Effector memory CD4-positive, alpha-beta T cell (primary cell): ENCODE measurements around the gene AATK.

Source experiments
- DNase-seq, 3 donors: peaks; one replicate each; pipeline ENCODE4 v3.0.0-alpha.2; 2020
- H3K27ac ChIP-seq: 2 replicates; pipeline ENCODE4 v1.7.0; 2013; ENCODE audit warnings: mild to moderate bottlenecking, low read length, moderate library complexity; ENCODE audit not compliant: insufficient read depth, poor library complexity, severe bottlenecking
- H3K27me3 ChIP-seq: replicated peaks from 2 replicates; pipeline ENCODE4 v1.7.0; 2013; ENCODE audit warnings: mild to moderate bottlenecking, low read length; ENCODE audit not compliant: insufficient read depth, control insufficient read depth, poor library complexity, severe bottlenecking
- H3K36me3 ChIP-seq: 2 replicates; pipeline ENCODE4 v1.7.0; 2013; ENCODE audit warnings: mild to moderate bottlenecking, low read length, moderate library complexity; ENCODE audit not compliant: control insufficient read depth, insufficient read depth
- H3K4me1 ChIP-seq: 2 replicates; pipeline ENCODE4 v1.7.0; 2013; ENCODE audit warnings: low read length, mild to moderate bottlenecking; ENCODE audit not compliant: control insufficient read depth, insufficient read depth, poor library complexity, severe bottlenecking
- H3K4me3 ChIP-seq: 2 replicates; pipeline ENCODE4 v1.7.0; 2013; ENCODE audit warnings: low read length, low read depth, mild to moderate bottlenecking; ENCODE audit not compliant: insufficient read depth, poor library complexity, severe bottlenecking
- H3K9me3 ChIP-seq: 2 replicates; pipeline ENCODE4 v1.7.0; 2013; ENCODE audit warnings: mild to moderate bottlenecking, low read length, moderate library complexity; ENCODE audit not compliant: control insufficient read depth

AATK gene

GRCh38 chr17:81144423-81144781 is 21.6 kb downstream of the AATK start:
- no peak for DNase-seq

GRCh38 chr17:81143717-81144422 is 22.2 kb downstream of the AATK start:
- Histone ChIP-seq H3K4me3 (no peak overlapping the region), H3K9me3 (no peaks in the 10 kb centered on the region), H3K27me3 (no peaks in the 10 kb centered on the region), H3K27ac (no peak overlapping the region), H3K4me1 (no peaks in the 10 kb centered on the region), H3K36me3 (no peaks in the 10 kb centered on the region)
- DNase-seq, result no peak

More at GRCh38 chr17:81144423-81144781, 21.6 kb downstream of the AATK start:
- Histone ChIP-seq H3K4me1 (no peaks in the 10 kb centered on the region), H3K27me3 (no peaks in the 10 kb centered on the region), H3K36me3 (no peaks in the 10 kb centered on the region), H3K4me3 (no peak overlapping the region), H3K9me3 (no peaks in the 10 kb centered on the region), H3K27ac (no peak overlapping the region)

GRCh38 chr17:81143200-81143527 is 22.9 kb downstream of the AATK start:
- no peak for DNase-seq
- no peak overlapping the region for H3K27ac ChIP-seq
- H3K9me3 ChIP-seq, result no peaks in the 10 kb centered on the region
- no peaks in the 10 kb centered on the region for H3K36me3 ChIP-seq
- no peaks in the 10 kb centered on the region for H3K27me3 ChIP-seq
- no peak overlapping the region for H3K4me3 ChIP-seq
- H3K4me1 ChIP-seq, result no peaks in the 10 kb centered on the region

GRCh38 chr17:81142301-81143199 is 23.5 kb downstream of the AATK start:
- no peaks in the 10 kb centered on the region for H3K4me1 ChIP-seq
- H3K9me3 ChIP-seq, result no peaks in the 10 kb centered on the region
- no peak overlapping the region for H3K4me3 ChIP-seq
- DNase-seq, result peak in 2 of 3 donors; percentile 23 to 45
- no peaks in the 10 kb centered on the region for H3K36me3 ChIP-seq
- H3K27ac ChIP-seq, result no peak overlapping the region
- H3K27me3 ChIP-seq, result no peaks in the 10 kb centered on the region

- H3K4me1 ChIP-seq, result no peaks in the 10 kb centered on the region
- no peak overlapping the region for H3K27ac ChIP-seq
These were observed 25.3 kb downstream of the AATK start for GRCh38 chr17:81140695-81141094.

GRCh38 chr17:81140018-81140417 is 26.0 kb downstream of the AATK start:
- H3K4me3 ChIP-seq, result no peak overlapping the region
- H3K4me1 ChIP-seq, result no peaks in the 10 kb centered on the region
- H3K27me3 ChIP-seq, result no peaks in the 10 kb centered on the region
- H3K27ac ChIP-seq, result no peak overlapping the region
- no peak for DNase-seq
- no peaks in the 10 kb centered on the region for H3K9me3 ChIP-seq
- no peaks in the 10 kb centered on the region for H3K36me3 ChIP-seq

More at GRCh38 chr17:81140695-81141094, 25.3 kb downstream of the AATK start:
- Histone ChIP-seq H3K9me3 (no peaks in the 10 kb centered on the region), H3K4me3 (no peak overlapping the region), H3K36me3 (no peaks in the 10 kb centered on the region), H3K27me3 (no peaks in the 10 kb centered on the region)
- DNase-seq, result no peak

- no peak for DNase-seq
- Histone ChIP-seq H3K4me1 (no peaks in the 10 kb centered on the region), H3K9me3 (no peaks in the 10 kb centered on the region), H3K4me3 (no peak overlapping the region), H3K27me3 (no peaks in the 10 kb centered on the region), H3K27ac (no peak overlapping the region), H3K36me3 (no peaks in the 10 kb centered on the region)
These were observed 26.6 kb downstream of the AATK start for GRCh38 chr17:81139428-81139827.

- H3K36me3 ChIP-seq, result no peaks in the 10 kb centered on the region
- no peak for DNase-seq
These were observed 27.5 kb downstream of the AATK start for GRCh38 chr17:81138500-81138899.

GRCh38 chr17:81138083-81138482 is 27.9 kb downstream of the AATK start:
- H3K4me1 ChIP-seq, result no peaks in the 10 kb centered on the region
- H3K4me3 ChIP-seq, result no peak overlapping the region
- H3K9me3 ChIP-seq, result no peaks in the 10 kb centered on the region
- no peaks in the 10 kb centered on the region for H3K27me3 ChIP-seq
- H3K27ac ChIP-seq, result no peak overlapping the region
- no peaks in the 10 kb centered on the region for H3K36me3 ChIP-seq
- no peak for DNase-seq

More at GRCh38 chr17:81138500-81138899, 27.5 kb downstream of the AATK start:
- Histone ChIP-seq H3K27me3 (no peaks in the 10 kb centered on the region), H3K9me3 (no peaks in the 10 kb centered on the region), H3K27ac (no peak overlapping the region), H3K4me3 (no peak overlapping the region), H3K4me1 (no peaks in the 10 kb centered on the region)

GRCh38 chr17:81137248-81137647 is 28.8 kb downstream of the AATK start:
- Histone ChIP-seq H3K4me1 (no peaks in the 10 kb centered on the region), H3K36me3 (no peaks in the 10 kb centered on the region), H3K27me3 (no peaks in the 10 kb centered on the region), H3K4me3 (no peak overlapping the region), H3K9me3 (no peaks in the 10 kb centered on the region), H3K27ac (no peak overlapping the region)
- DNase-seq, result no peak
